Caco-2 (cell line): ENCODE measurements around the gene UNKL. TPM values are rescaled to one million over a fixed set of nuclear protein-coding genes. Genes with fewer than 3 reads are reported as not detected.

Source experiments
- BruUV-seq: library from RNA; stranded (reverse); fragments of 400-500 nt; replicated peaks from 2 replicates; lab custom pipeline; 2021; lab: Mats Ljungman, UMichigan
- CTCF ChIA-PET: fragments of 300-600 bp; sonication (Branson Sonifier 250); formaldehyde crosslinking; loops from one replicate; lab custom pipeline; 2022; ENCODE audit warnings: antibody characterized with exemption; lab: Charles Lee
- POLR2A ChIA-PET: fragments of 300-600 bp; sonication (Branson Sonifier 250); formaldehyde crosslinking; loops from one replicate; lab custom pipeline; 2022; ENCODE audit warnings: antibody characterized with exemption; lab: Charles Lee
- DNase-seq, 2 experiments: peaks; one replicate each; pipeline versions ENCODE4 v3.0.0 to v3.0.0-alpha.2; 2020 to 2022
- H3K27me3 ChIP-seq: replicated peaks from 2 replicates; pipeline ENCODE4 v1.6.0; 2011; ENCODE audit warnings: low read length; ENCODE audit not compliant: control insufficient read depth, insufficient read depth
- H3K36me3 ChIP-seq: 2 replicates; pipeline ENCODE4 v1.5.1; 2011; ENCODE audit warnings: low read length; ENCODE audit not compliant: control insufficient read depth, insufficient read depth
- H3K4me1 ChIP-seq: fragments of 250-450 bp; sonication (Bioruptor Pico); 2 replicates; pipeline ENCODE4 v1.5.1; 2020; ENCODE audit warnings: mild to moderate bottlenecking
- H3K4me3 ChIP-seq: 2 replicates; pipeline ENCODE4 v1.5.1; 2011; ENCODE audit warnings: low read depth, mild to moderate bottlenecking, control low read depth, low read length
- H3K9me3 ChIP-seq: fragments of 250-450 bp; sonication (Bioruptor Pico); 2 replicates; pipeline ENCODE4 v1.5.1; 2020; ENCODE audit warnings: mild to moderate bottlenecking, moderate library complexity
- H3K27ac Mint-ChIP-seq: one replicate; pipeline ENCODE4 v1.8.0; 2022; ENCODE audit warnings: mixed read lengths; ENCODE audit not compliant: unreplicated experiment
- H3K27me3 Mint-ChIP-seq: one replicate; pipeline ENCODE4 v1.8.0; 2022; ENCODE audit warnings: mixed read lengths; ENCODE audit not compliant: insufficient read depth, unreplicated experiment
- H3K36me3 Mint-ChIP-seq: one replicate; pipeline ENCODE4 v1.8.0; 2022; ENCODE audit warnings: mild to moderate bottlenecking, mixed read lengths; ENCODE audit not compliant: insufficient read depth, unreplicated experiment
- H3K4me1 Mint-ChIP-seq: one replicate; pipeline ENCODE4 v1.8.0; 2022; ENCODE audit warnings: low read depth, mixed read lengths; ENCODE audit not compliant: unreplicated experiment
- H3K4me3 Mint-ChIP-seq: one replicate; pipeline ENCODE4 v1.8.0; 2022; ENCODE audit warnings: mild to moderate bottlenecking, moderate library complexity, mixed read lengths; ENCODE audit not compliant: unreplicated experiment
- H3K9me3 Mint-ChIP-seq: one replicate; pipeline ENCODE4 v1.8.0; 2022; ENCODE audit warnings: mixed read lengths; ENCODE audit not compliant: unreplicated experiment
- intact Hi-C: fragments of 100-400 bp; cut with micrococcal nuclease; formaldehyde crosslinking; loops from one replicate; pipeline ENCODE4 v1.10.0; 2022; ENCODE audit not compliant: unreplicated experiment
- total RNA-seq: library from RNA; stranded (reverse); gene quantifications from 2 replicates; pipeline ENCODE4 v1.2.3, GENCODE V29; 2022
- TF ChIP-seq, protein P1 (sequence below), 2 experiments: fragments of 200-600 bp in 1 of 2; IDR thresholded peaks; 1 replicate in 1 of 2; 2 replicates in 1 of 2; pipeline versions ENCODE4 v1.5.1 to v1.8.0; 2011 to 2022; ENCODE audit warnings: antibody characterized with exemption in 1 of 2, control low read depth in 1 of 2, inconsistent platforms in 1 of 2, low read depth in 1 of 2, low read length in 1 of 2, mild to moderate bottlenecking in 1 of 2, moderate library complexity in 1 of 2; ENCODE audit not compliant: insufficient read depth in 1 of 2, severe bottlenecking in 1 of 2, unreplicated experiment in 1 of 2

UNKL gene
- total RNA-seq, 1 experiment from 2014 or later: 31.2 TPM

DNA sequence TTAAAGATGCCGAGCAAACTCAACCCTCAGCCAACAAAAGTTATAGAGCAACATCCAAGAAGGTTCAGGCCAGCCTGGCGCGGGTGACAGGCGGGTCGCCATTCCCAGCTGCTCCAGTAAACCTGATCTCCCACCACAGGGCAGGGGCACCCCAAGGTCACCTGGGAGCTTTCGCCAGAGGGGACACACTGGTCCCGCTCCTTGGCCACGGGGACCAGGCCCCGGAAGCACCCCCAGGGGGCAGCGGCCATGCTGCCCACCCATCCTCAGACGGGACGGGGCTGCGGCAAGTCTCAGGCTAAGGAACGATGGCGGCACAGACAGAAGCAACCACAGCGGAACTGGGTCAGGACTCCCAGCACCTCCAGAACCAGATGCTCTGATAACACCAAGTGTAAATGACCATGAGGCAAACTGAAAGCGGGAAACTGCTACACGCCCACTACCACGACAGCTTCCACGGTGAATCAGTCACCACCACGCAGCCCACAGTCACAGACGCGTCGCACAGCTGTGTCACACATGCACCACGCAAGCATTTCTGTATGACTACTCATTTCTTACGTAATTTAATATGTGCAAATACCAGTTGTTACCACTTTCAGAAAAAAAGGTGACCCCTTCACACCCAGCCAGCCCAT, 44.0 kb upstream of the UNKL start:
- intact Hi-C loops: no loop called here
- H3K36me3 Mint-ChIP-seq: peaks cover 19% of the 10 kb centered on the region
- CTCF ChIA-PET: no interaction called here
- DNase-seq: no peak
- H3K4me1 Mint-ChIP-seq: no peaks in the 10 kb centered on the region
- no peak overlapping the region for H3K4me3 Mint-ChIP-seq
- Histone ChIP-seq H3K4me1 (no peaks in the 10 kb centered on the region), H3K9me3 (no peaks in the 10 kb centered on the region), H3K36me3 (no peaks in the 10 kb centered on the region), H3K27me3 (no peaks in the 10 kb centered on the region), H3K4me3 (no peak overlapping the region)
- POLR2A ChIA-PET: interaction anchor here (0.6 kb wide), 1 partner anchor 756 kb away, joined by 4 read pairs; the partner anchor contains the start of gene PGP
- no TSS peak for BruUV-seq
- no peaks in the 10 kb centered on the region for H3K9me3 Mint-ChIP-seq
- H3K27ac Mint-ChIP-seq: no peak overlapping the region
- H3K27me3 Mint-ChIP-seq: no peaks in the 10 kb centered on the region
- TF ChIP-seq, protein P1, sequence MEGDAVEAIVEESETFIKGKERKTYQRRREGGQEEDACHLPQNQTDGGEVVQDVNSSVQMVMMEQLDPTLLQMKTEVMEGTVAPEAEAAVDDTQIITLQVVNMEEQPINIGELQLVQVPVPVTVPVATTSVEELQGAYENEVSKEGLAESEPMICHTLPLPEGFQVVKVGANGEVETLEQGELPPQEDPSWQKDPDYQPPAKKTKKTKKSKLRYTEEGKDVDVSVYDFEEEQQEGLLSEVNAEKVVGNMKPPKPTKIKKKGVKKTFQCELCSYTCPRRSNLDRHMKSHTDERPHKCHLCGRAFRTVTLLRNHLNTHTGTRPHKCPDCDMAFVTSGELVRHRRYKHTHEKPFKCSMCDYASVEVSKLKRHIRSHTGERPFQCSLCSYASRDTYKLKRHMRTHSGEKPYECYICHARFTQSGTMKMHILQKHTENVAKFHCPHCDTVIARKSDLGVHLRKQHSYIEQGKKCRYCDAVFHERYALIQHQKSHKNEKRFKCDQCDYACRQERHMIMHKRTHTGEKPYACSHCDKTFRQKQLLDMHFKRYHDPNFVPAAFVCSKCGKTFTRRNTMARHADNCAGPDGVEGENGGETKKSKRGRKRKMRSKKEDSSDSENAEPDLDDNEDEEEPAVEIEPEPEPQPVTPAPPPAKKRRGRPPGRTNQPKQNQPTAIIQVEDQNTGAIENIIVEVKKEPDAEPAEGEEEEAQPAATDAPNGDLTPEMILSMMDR (IDR thresholded peaks at IDR 0.05; ENCODE audit: insufficient read depth in 1 of 2, low read depth in 1 of 2, low read length in 1 of 2, severe bottlenecking in 1 of 2, unreplicated experiment in 1 of 2): no peak

DNA sequence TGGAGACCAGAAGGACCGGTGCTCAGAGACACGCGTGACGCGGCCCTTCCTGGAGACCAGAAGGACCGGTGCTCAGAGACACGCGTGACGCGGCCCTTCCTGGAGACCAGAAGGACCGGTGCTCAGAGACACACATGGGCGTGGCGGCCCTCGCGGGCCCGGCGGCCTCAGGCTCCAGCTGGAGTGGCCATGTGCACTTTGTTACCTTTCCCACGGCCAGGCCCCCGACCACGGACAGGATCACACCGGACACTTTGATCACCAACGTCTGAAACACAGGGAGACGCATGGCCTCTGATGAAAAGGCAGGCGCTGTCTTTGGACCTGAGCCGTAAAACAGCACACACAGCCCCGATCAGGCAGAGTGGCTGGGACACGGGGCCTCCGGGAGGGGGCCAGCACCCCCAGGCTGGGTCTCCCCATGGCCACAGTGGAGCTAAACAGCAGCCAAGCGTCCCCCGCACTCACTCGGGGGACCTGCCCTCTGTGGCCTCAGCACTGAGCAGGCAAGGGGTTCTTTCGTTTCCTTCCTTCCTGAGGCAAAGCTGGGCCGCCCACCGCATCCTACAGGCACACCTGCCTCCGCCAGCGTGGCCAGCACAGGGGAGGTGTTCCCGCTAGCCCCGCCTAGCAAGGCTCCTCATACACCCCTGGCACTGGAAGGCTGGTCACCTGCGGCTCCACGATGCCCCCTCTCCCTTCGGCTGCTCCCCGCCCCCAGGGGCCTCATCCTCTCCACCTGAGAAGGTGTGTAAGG, 43.2 kb upstream of the UNKL start:
- no peaks in the 10 kb centered on the region for H3K36me3 ChIP-seq
- DNase-seq: no peak
- TF ChIP-seq, protein P1 (IDR thresholded peaks at IDR 0.05; ENCODE audit: insufficient read depth in 1 of 2, low read depth in 1 of 2, low read length in 1 of 2, severe bottlenecking in 1 of 2, unreplicated experiment in 1 of 2): no peak
- Mint-ChIP-seq H3K27me3 (no peaks in the 10 kb centered on the region), H3K4me3 (no peak overlapping the region), H3K4me1 (no peaks in the 10 kb centered on the region), H3K9me3 (no peaks in the 10 kb centered on the region), H3K27ac (no peak overlapping the region), H3K36me3 (peaks cover 18% of the 10 kb centered on the region)
- ChIA-PET CTCF (no interaction called here), POLR2A (no interaction called here)
- no peaks in the 10 kb centered on the region for H3K9me3 ChIP-seq
- H3K27me3 ChIP-seq: no peaks in the 10 kb centered on the region
- intact Hi-C loops: no loop called here
- no peak overlapping the region for H3K4me3 ChIP-seq
- no peaks in the 10 kb centered on the region for H3K4me1 ChIP-seq
- no TSS peak for BruUV-seq

DNA sequence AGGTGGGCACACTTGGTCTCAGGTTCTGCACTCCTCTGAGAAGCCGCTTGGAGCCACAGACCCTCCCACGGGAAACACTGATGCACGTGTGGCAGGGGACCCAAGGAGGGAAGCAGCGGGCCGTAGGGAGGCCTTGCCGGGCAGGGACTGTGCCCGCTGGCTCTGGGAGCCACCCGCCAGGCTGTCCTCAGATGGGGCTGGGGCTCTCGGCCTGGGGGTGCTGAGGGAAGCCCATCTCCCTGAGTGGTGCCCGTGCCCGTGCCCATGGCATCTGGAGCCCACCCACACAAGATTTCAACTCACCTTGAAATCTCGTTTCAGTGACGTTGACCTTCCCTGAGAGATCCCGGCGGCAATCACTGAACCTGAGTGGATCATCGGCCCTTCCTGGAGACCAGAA, 42.4 kb upstream of the UNKL start:
- H3K4me1 ChIP-seq: no peaks in the 10 kb centered on the region
- no peaks in the 10 kb centered on the region for H3K27me3 ChIP-seq
- no peak overlapping the region for H3K4me3 ChIP-seq
- H3K27ac Mint-ChIP-seq: no peak overlapping the region
- intact Hi-C loops: no loop called here
- no peaks in the 10 kb centered on the region for H3K27me3 Mint-ChIP-seq
- DNase-seq: no peak
- CTCF ChIA-PET: no interaction called here
- no peaks in the 10 kb centered on the region for H3K4me1 Mint-ChIP-seq
- POLR2A ChIA-PET: no interaction called here
- H3K9me3 Mint-ChIP-seq: no peaks in the 10 kb centered on the region
- no peaks in the 10 kb centered on the region for H3K36me3 ChIP-seq
- no peak overlapping the region for H3K4me3 Mint-ChIP-seq
- BruUV-seq: no TSS peak
- TF ChIP-seq, protein P1 (IDR thresholded peaks at IDR 0.05; ENCODE audit: insufficient read depth in 1 of 2, low read depth in 1 of 2, low read length in 1 of 2, severe bottlenecking in 1 of 2, unreplicated experiment in 1 of 2): no peak
- H3K9me3 ChIP-seq: no peaks in the 10 kb centered on the region
- peaks cover 13% of the 10 kb centered on the region for H3K36me3 Mint-ChIP-seq
